GM23338 (cell line): ENCODE measurements around the gene SLFN12L. TPM values are rescaled to one million over a fixed set of nuclear protein-coding genes. Genes with fewer than 3 reads are reported as not detected.

ENCODE experiments used
- ATAC-seq: fragments of 200-7000 bp; cut with Tn5 transposase; 3 replicates; pipeline ENCODE4 v1.9.1; 2020
- DNase-seq: peaks from one replicate; pipeline ENCODE4 v3.0.0-alpha.2; 2015; ENCODE audit warnings: low spot score
- H2AFZ ChIP-seq: fragments of 200-600 bp; sonication (generic); 2 replicates; pipeline ENCODE4 v1.8.0; 2016; ENCODE audit warnings: antibody characterized with exemption, mild to moderate bottlenecking, moderate library complexity
- H3F3A ChIP-seq: fragments of 200-600 bp; sonication (generic); replicated peaks from 2 replicates; pipeline ENCODE4 v1.8.0; 2017; ENCODE audit warnings: antibody characterized with exemption, mixed run types, low read depth
- H3K27ac ChIP-seq: fragments of 200-600 bp; sonication (generic); 2 replicates; pipeline ENCODE4 v1.6.1; 2016; ENCODE audit warnings: low read depth
- H3K27me3 ChIP-seq: fragments of 200-600 bp; sonication (generic); 2 replicates; pipeline ENCODE4 v1.8.0; 2016; ENCODE audit warnings: mild to moderate bottlenecking, mixed run types, moderate library complexity; ENCODE audit not compliant: insufficient read depth
- H3K36me3 ChIP-seq: fragments of 200-600 bp; sonication (generic); 2 replicates; pipeline ENCODE4 v1.8.0; 2016; ENCODE audit warnings: mild to moderate bottlenecking; ENCODE audit not compliant: insufficient read depth
- H3K4me1 ChIP-seq: fragments of 200-600 bp; sonication (generic); 2 replicates; pipeline ENCODE4 v1.8.0; 2016; ENCODE audit warnings: mild to moderate bottlenecking, moderate library complexity; ENCODE audit not compliant: insufficient read depth
- H3K4me2 ChIP-seq: fragments of 200-600 bp; sonication (generic); 2 replicates; pipeline ENCODE4 v1.7.1; 2017; ENCODE audit warnings: mixed run types
- H3K4me3 ChIP-seq: fragments of 200-600 bp; sonication (generic); 2 replicates; pipeline ENCODE4 v1.6.1; 2016; ENCODE audit warnings: mixed run types
- H3K79me2 ChIP-seq: fragments of 200-600 bp; sonication (generic); replicated peaks from 2 replicates; pipeline ENCODE4 v1.8.0; 2017; ENCODE audit warnings: mild to moderate bottlenecking; ENCODE audit not compliant: insufficient read depth
- H3K9me2 ChIP-seq: fragments of 200-600 bp; sonication (generic); 2 replicates; pipeline ENCODE4 v1.8.0; 2017; ENCODE audit not compliant: insufficient read depth
- H4K20me1 ChIP-seq: fragments of 200-600 bp; sonication (generic); replicated peaks from 2 replicates; pipeline ENCODE4 v1.8.0; 2017; ENCODE audit warnings: mild to moderate bottlenecking; ENCODE audit not compliant: insufficient read depth
- H3K27ac Mint-ChIP-seq: 2 replicates; pipeline ENCODE4 v1.8.0; 2020; ENCODE audit warnings: inconsistent platforms, mild to moderate bottlenecking, moderate library complexity, mixed read lengths
- H3K27me3 Mint-ChIP-seq: 3 replicates; pipeline ENCODE4 v1.8.0; 2022; ENCODE audit warnings: low read depth, mild to moderate bottlenecking, moderate library complexity, mixed read lengths, inconsistent platforms; ENCODE audit not compliant: insufficient read depth, poor library complexity
- H3K36me3 Mint-ChIP-seq: 3 replicates; pipeline ENCODE4 v1.8.0; 2021; ENCODE audit warnings: low read depth, mild to moderate bottlenecking, inconsistent platforms, moderate library complexity, mixed read lengths
- H3K4me1 Mint-ChIP-seq: 3 replicates; pipeline ENCODE4 v1.8.0; 2020; ENCODE audit warnings: mild to moderate bottlenecking, inconsistent platforms, mixed read lengths
- H3K4me3 Mint-ChIP-seq: 3 replicates; pipeline ENCODE4 v1.8.0; 2021; ENCODE audit warnings: moderate library complexity, mild to moderate bottlenecking, inconsistent platforms, mixed read lengths
- H3K9me3 Mint-ChIP-seq: 3 replicates; pipeline ENCODE4 v1.8.0; 2020; ENCODE audit warnings: moderate library complexity, mild to moderate bottlenecking, inconsistent platforms, mixed read lengths
- EZH2 ChIP-seq: fragments of 200-600 bp; sonication (generic); IDR thresholded peaks from one replicate; pipeline ENCODE4 v1.8.0; 2017; ENCODE audit warnings: antibody characterized with exemption, mild to moderate bottlenecking, low read depth; ENCODE audit not compliant: unreplicated experiment
- EZH2phosphoT487 ChIP-seq: fragments of 200-600 bp; sonication (generic); IDR thresholded peaks from one replicate; pipeline ENCODE4 v1.8.1; 2018; ENCODE audit warnings: antibody characterized with exemption; ENCODE audit not compliant: unreplicated experiment
- NANOG ChIP-seq: IDR thresholded peaks from 2 replicates; pipeline ENCODE4 v1.6.1; 2016; ENCODE audit warnings: antibody characterized with exemption, borderline replicate concordance
- POLR2AphosphoS5 ChIP-seq: IDR thresholded peaks from 2 replicates; pipeline ENCODE4 v1.6.1; 2016; ENCODE audit warnings: antibody characterized with exemption, low read depth
- ZNF114 ChIP-seq: fragments of 250-450 bp; sonication (Bioruptor Pico); IDR thresholded peaks from 2 replicates; pipeline ENCODE4 v1.5.0; 2020; ENCODE audit warnings: mild to moderate bottlenecking, moderate library complexity
- ZNF331 ChIP-seq: fragments of 250-450 bp; sonication (Bioruptor Pico); IDR thresholded peaks from 2 replicates; pipeline ENCODE4 v1.5.0; 2020; ENCODE audit warnings: low read depth, mild to moderate bottlenecking, moderate library complexity
- polyA plus RNA-seq: library from polyadenylated mRNA; unstranded; fragments of >200 nt; fragmentation: Nextera tagmentation; extraction: Ambion mirVana; gene quantifications from 2 replicates; pipeline ENCODE4 v1.2.1, GENCODE V29; 2016
- total RNA-seq: library from RNA; depleted of rRNA; stranded (reverse); fragments of >200 nt; shearing (Covaris generic); gene quantifications from 2 replicates; pipeline ENCODE4 v1.2.3, GENCODE V29; 2014
- TF ChIP-seq, protein P1 (sequence below): fragments of 250-450 bp; sonication (Bioruptor Pico); IDR thresholded peaks from 2 replicates; pipeline ENCODE4 v1.5.0; 2020; ENCODE audit warnings: mild to moderate bottlenecking, moderate library complexity
- TF ChIP-seq, protein P2 (sequence below): IDR thresholded peaks from 2 replicates; pipeline ENCODE4 v1.6.1; 2016; ENCODE audit warnings: antibody characterized with exemption
- TF ChIP-seq, protein P3 (sequence below): IDR thresholded peaks from one replicate; pipeline ENCODE4 v1.6.1; 2018; ENCODE audit warnings: antibody characterized with exemption; ENCODE audit not compliant: unreplicated experiment
- TF ChIP-seq, protein P4 (sequence below), 2 experiments: fragments of 200-600 bp in 1 of 2; sonication (generic) in 1 of 2; conservative IDR thresholded peaks; 2 replicates each; pipeline versions ENCODE4 v1.5.1 to v1.6.1; 2016 to 2017; ENCODE audit warnings: antibody characterized with exemption in 2 of 2, low read depth in 2 of 2, mild to moderate bottlenecking in 2 of 2, moderate library complexity in 1 of 2

Gene SLFN12L
- total and polyA plus RNA-seq, 2 experiments from 2014 or later: not detected

DNA sequence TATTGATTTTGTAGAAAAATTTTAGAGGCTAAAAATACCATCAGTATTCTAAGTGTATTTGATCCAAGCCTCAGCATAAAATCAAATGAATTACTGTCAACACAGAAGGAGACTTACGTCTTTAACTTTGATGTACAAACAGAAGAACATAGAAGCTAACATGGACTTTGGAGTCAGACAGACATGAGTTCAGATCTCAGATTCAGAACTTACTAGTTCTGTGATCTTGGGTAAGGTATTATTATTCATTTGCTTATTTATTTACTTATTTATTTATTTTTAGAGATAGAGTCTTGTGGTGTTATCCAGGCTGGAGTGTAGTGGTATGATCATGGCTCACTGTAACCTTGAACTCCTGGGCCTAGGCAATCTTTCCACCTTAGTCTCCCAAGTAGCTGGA, 4.0 kb upstream of the SLFN12L start:
- Histone ChIP-seq H3K4me2 (no peak overlapping the region), H3K27me3 (no peaks in the 10 kb centered on the region), H2AFZ (no peak overlapping the region), H3F3A (no peaks in the 10 kb centered on the region), H3K4me1 (no peaks in the 10 kb centered on the region), H3K36me3 (no peaks in the 10 kb centered on the region), H3K27ac (no peak overlapping the region), H3K4me3 (no peak overlapping the region), H4K20me1 (no peaks in the 10 kb centered on the region), H3K79me2 (no peaks in the 10 kb centered on the region), H3K9me2 (no peaks in the 10 kb centered on the region)
- no peaks in the 10 kb centered on the region for H3K4me1 Mint-ChIP-seq
- ATAC-seq (no peak), DNase-seq (no peak)
- H3K36me3 Mint-ChIP-seq: no peaks in the 10 kb centered on the region
- H3K27ac Mint-ChIP-seq: no peak overlapping the region
- H3K27me3 Mint-ChIP-seq: peaks cover 4% of the 10 kb centered on the region
- H3K9me3 Mint-ChIP-seq: no peaks in the 10 kb centered on the region
- no peak overlapping the region for H3K4me3 Mint-ChIP-seq
- TF ChIP-seq POLR2AphosphoS5: no peak
- TF ChIP-seq, protein P1, sequence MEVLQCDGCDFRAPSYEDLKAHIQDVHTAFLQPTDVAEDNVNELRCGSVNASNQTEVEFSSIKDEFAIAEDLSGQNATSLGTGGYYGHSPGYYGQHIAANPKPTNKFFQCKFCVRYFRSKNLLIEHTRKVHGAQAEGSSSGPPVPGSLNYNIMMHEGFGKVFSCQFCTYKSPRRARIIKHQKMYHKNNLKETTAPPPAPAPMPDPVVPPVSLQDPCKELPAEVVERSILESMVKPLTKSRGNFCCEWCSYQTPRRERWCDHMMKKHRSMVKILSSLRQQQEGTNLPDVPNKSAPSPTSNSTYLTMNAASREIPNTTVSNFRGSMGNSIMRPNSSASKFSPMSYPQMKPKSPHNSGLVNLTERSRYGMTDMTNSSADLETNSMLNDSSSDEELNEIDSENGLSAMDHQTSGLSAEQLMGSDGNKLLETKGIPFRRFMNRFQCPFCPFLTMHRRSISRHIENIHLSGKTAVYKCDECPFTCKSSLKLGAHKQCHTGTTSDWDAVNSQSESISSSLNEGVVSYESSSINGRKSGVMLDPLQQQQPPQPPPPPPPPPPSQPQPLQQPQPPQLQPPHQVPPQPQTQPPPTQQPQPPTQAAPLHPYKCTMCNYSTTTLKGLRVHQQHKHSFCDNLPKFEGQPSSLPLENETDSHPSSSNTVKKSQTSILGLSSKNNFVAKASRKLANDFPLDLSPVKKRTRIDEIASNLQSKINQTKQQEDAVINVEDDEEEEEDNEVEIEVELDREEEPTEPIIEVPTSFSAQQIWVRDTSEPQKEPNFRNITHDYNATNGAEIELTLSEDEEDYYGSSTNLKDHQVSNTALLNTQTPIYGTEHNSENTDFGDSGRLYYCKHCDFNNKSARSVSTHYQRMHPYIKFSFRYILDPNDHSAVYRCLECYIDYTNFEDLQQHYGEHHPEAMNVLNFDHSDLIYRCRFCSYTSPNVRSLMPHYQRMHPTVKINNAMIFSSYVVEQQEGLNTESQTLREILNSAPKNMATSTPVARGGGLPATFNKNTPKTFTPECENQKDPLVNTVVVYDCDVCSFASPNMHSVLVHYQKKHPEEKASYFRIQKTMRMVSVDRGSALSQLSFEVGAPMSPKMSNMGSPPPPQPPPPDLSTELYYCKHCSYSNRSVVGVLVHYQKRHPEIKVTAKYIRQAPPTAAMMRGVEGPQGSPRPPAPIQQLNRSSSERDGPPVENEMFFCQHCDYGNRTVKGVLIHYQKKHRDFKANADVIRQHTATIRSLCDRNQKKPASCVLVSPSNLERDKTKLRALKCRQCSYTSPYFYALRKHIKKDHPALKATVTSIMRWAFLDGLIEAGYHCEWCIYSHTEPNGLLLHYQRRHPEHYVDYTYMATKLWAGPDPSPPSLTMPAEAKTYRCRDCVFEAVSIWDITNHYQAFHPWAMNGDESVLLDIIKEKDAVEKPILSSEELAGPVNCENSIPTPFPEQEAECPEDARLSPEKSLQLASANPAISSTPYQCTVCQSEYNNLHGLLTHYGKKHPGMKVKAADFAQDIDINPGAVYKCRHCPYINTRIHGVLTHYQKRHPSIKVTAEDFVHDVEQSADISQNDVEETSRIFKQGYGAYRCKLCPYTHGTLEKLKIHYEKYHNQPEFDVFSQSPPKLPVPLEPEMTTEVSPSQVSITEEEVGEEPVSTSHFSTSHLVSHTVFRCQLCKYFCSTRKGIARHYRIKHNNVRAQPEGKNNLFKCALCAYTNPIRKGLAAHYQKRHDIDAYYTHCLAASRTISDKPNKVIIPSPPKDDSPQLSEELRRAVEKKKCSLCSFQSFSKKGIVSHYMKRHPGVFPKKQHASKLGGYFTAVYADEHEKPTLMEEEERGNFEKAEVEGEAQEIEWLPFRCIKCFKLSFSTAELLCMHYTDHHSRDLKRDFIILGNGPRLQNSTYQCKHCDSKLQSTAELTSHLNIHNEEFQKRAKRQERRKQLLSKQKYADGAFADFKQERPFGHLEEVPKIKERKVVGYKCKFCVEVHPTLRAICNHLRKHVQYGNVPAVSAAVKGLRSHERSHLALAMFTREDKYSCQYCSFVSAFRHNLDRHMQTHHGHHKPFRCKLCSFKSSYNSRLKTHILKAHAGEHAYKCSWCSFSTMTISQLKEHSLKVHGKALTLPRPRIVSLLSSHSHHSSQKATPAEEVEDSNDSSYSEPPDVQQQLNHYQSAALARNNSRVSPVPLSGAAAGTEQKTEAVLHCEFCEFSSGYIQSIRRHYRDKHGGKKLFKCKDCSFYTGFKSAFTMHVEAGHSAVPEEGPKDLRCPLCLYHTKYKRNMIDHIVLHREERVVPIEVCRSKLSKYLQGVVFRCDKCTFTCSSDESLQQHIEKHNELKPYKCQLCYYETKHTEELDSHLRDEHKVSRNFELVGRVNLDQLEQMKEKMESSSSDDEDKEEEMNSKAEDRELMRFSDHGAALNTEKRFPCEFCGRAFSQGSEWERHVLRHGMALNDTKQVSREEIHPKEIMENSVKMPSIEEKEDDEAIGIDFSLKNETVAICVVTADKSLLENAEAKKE: no peak
- TF ChIP-seq, protein P2, sequence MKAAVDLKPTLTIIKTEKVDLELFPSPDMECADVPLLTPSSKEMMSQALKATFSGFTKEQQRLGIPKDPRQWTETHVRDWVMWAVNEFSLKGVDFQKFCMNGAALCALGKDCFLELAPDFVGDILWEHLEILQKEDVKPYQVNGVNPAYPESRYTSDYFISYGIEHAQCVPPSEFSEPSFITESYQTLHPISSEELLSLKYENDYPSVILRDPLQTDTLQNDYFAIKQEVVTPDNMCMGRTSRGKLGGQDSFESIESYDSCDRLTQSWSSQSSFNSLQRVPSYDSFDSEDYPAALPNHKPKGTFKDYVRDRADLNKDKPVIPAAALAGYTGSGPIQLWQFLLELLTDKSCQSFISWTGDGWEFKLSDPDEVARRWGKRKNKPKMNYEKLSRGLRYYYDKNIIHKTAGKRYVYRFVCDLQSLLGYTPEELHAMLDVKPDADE: no peak
- no peak for TF ChIP-seq NANOG
- TF ChIP-seq ZNF331 (CRISPR knock-in tag): no peak
- TF ChIP-seq, protein P3, sequence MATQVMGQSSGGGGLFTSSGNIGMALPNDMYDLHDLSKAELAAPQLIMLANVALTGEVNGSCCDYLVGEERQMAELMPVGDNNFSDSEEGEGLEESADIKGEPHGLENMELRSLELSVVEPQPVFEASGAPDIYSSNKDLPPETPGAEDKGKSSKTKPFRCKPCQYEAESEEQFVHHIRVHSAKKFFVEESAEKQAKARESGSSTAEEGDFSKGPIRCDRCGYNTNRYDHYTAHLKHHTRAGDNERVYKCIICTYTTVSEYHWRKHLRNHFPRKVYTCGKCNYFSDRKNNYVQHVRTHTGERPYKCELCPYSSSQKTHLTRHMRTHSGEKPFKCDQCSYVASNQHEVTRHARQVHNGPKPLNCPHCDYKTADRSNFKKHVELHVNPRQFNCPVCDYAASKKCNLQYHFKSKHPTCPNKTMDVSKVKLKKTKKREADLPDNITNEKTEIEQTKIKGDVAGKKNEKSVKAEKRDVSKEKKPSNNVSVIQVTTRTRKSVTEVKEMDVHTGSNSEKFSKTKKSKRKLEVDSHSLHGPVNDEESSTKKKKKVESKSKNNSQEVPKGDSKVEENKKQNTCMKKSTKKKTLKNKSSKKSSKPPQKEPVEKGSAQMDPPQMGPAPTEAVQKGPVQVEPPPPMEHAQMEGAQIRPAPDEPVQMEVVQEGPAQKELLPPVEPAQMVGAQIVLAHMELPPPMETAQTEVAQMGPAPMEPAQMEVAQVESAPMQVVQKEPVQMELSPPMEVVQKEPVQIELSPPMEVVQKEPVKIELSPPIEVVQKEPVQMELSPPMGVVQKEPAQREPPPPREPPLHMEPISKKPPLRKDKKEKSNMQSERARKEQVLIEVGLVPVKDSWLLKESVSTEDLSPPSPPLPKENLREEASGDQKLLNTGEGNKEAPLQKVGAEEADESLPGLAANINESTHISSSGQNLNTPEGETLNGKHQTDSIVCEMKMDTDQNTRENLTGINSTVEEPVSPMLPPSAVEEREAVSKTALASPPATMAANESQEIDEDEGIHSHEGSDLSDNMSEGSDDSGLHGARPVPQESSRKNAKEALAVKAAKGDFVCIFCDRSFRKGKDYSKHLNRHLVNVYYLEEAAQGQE: no peak
- TF ChIP-seq EZH2phosphoT487: no peak
- no peak for TF ChIP-seq EZH2
- TF ChIP-seq ZNF114 (CRISPR knock-in tag): no peak
- TF ChIP-seq, protein P4, sequence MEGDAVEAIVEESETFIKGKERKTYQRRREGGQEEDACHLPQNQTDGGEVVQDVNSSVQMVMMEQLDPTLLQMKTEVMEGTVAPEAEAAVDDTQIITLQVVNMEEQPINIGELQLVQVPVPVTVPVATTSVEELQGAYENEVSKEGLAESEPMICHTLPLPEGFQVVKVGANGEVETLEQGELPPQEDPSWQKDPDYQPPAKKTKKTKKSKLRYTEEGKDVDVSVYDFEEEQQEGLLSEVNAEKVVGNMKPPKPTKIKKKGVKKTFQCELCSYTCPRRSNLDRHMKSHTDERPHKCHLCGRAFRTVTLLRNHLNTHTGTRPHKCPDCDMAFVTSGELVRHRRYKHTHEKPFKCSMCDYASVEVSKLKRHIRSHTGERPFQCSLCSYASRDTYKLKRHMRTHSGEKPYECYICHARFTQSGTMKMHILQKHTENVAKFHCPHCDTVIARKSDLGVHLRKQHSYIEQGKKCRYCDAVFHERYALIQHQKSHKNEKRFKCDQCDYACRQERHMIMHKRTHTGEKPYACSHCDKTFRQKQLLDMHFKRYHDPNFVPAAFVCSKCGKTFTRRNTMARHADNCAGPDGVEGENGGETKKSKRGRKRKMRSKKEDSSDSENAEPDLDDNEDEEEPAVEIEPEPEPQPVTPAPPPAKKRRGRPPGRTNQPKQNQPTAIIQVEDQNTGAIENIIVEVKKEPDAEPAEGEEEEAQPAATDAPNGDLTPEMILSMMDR (conservative IDR thresholded peaks at IDR 0.05; ENCODE audit: low read depth in 2 of 2): no peak
